ENCODE results near the gene STX1B.

STX1B gene

DNA sequence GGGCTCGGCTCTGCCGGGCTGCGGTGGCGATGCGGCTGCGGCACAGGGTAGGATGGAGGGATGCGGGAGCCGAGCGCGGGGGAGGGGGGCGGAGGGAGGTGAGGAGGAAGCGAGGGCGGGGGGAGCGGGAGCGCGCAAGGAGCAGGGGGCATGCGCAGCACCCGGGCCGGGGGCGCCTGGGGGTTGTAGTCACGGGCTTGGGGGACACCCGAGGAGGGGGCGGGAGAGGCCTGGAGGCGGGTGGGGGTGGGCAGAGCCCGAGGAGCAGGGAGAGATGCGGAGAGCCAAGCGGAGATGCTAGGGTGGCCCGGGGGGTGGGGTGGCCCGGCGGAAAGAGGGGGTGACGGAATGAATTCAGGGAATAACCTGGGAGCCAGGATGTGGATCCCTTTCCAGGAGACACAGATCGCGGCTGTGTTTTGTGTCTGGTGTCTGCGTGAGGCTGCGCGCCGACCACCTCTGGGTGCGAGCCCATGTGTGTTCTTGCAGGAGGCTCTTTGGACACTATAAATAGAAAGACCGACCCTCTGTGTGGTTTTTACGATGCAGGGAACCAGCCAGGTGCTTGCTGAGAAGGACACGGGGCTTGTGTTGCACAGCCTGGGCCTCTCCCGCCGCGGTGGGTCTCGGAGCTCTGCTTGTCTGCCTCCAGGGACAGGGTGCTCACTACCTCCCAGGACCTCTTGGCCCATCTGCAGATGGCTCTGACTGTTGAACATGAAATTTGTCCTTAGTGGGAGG is at the start of gene STX1B:
STX1B (minus strand) TSS at position 54 of the 741 bp plus-strand sequence. CDS start 242 bp downstream, outside the sequence.
- TF ChIP-seq, protein P1, sequence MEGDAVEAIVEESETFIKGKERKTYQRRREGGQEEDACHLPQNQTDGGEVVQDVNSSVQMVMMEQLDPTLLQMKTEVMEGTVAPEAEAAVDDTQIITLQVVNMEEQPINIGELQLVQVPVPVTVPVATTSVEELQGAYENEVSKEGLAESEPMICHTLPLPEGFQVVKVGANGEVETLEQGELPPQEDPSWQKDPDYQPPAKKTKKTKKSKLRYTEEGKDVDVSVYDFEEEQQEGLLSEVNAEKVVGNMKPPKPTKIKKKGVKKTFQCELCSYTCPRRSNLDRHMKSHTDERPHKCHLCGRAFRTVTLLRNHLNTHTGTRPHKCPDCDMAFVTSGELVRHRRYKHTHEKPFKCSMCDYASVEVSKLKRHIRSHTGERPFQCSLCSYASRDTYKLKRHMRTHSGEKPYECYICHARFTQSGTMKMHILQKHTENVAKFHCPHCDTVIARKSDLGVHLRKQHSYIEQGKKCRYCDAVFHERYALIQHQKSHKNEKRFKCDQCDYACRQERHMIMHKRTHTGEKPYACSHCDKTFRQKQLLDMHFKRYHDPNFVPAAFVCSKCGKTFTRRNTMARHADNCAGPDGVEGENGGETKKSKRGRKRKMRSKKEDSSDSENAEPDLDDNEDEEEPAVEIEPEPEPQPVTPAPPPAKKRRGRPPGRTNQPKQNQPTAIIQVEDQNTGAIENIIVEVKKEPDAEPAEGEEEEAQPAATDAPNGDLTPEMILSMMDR (IDR thresholded peaks at IDR 0.05; ENCODE audit: low read depth, low read length): no peak
- H3K4me3 ChIP-seq (replicated peaks in 1 of 2; ENCODE audit: low read depth in 2 of 2, low read length in 2 of 2): peak within 1 kb of the TSS in 1 of 2 donors; percentile 34
- DNase-seq (ENCODE audit: low read depth in 2 of 2): no peak

DNA sequence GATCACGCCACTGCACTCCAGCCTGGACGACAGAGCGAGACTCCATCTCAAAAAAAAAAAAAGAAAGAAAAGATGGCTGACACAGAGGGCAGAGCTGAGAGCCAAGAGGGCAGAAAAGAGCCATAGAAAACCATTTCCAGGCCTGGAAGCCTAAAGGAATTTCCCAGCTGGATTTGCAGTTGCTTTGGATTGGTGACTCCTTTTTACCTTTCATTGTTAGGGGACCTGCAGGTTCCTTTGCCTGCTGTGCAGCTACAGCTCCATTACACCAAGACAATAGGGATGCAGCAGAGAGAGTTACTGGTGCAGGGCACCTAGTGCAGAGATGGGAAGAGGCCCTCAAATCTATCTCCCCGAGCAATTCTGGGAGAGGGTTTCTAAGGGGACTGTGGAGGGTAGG is 45.2 kb upstream of the STX1B start:
- H3K4me3 ChIP-seq (replicated peaks in 1 of 2; ENCODE audit: low read depth in 2 of 2, low read length in 2 of 2): no peak overlapping the region
- DNase-seq (ENCODE audit: low read depth in 2 of 2): no peak
- TF ChIP-seq, protein P1 (IDR thresholded peaks at IDR 0.05; ENCODE audit: low read depth, low read length): no peak

DNA sequence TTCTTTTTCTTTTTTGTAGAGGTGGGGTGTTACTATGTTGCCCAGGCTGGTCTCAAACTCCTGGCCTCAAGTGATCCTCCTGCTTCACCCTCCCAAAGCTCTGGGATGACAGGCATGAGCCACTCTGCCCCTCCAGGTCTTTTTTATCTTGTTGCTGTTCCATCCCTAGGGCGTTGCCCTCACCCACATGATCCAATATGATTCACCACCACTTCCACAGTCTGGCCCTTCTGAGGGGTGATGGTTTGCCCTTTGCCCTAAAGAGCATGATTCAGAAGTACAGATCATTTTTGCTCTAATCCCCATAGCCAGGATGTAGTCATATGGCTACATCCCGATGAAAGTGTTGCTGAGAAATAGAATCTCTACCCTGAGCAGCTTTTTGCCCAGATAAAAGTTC is 41.7 kb upstream of the STX1B start:
- H3K4me3 ChIP-seq (replicated peaks in 1 of 2; ENCODE audit: low read depth in 2 of 2, low read length in 2 of 2): no peak overlapping the region
- TF ChIP-seq, protein P1 (IDR thresholded peaks at IDR 0.05; ENCODE audit: low read depth, low read length): no peak
- DNase-seq (ENCODE audit: low read depth in 2 of 2): peak; percentile 81 to 96

DNA sequence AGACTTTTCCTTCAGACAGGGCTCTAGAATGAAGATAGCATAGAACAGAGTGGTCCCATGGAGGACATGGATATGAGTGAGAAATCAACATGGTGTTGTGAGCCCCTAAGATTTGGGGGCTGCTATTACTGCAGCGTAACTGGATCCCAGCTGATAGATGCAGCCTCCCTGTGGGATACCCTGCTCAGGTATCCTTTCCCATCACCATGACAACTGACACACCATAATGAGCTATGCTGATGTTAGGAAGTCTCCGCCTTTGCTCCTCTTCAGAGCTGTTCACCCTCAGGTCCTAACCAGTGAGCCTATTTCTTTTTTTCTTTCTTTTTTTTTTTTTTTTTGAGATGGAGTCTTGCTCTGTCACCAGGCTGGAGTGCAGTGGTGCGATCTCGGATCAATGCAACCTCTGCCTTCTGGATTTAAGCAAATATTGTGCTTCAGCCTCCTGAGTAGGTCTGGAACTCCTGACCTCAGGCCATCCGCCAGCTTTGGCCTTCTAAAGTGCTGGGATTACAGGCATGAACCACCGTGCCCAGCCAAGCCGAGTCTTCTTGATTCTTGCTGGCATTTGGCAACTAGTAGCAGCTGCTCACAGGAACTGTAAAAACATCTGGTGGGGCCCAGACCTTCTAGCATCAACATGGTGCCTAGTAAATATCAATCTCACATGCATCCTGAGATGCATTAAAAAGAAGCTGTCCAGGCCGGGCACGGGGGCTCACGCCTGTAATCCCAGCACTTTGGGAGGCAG is 40.0 kb upstream of the STX1B start:
- TF ChIP-seq, protein P1 (IDR thresholded peaks at IDR 0.05; ENCODE audit: low read depth, low read length): no peak
- H3K4me3 ChIP-seq (replicated peaks in 1 of 2; ENCODE audit: low read depth in 2 of 2, low read length in 2 of 2): no peak overlapping the region
- DNase-seq (ENCODE audit: low read depth in 2 of 2): no peak

DNA sequence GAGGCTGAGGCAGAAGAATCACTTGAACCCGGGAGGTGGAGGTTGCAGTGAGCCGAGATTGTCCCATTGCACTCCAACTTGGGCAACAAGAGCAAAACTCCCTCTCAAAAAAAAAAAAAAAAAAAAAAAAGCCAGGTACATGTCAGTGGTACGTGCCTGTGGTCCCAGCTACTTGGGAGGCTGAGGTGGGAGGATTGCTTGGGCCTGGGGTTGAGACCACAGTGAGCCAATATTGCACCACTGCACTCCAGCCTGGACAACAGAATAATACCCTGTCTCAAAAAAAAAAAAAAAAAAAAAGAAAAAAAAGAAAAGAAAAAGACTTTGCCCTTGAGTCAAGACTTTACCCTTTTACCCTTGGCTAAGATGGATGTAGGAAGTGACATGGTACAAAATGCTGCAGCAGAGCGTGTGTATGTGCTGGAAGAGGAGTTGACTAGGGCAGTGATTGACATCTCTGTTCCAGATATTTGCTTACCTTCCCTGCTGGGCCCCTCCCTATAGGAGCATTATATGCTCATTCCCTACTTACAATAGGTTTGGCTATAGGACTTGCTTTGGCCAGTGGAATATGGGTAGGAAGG is 33.6 kb upstream of the STX1B start:
- DNase-seq (ENCODE audit: low read depth in 2 of 2): no peak
- TF ChIP-seq, protein P1 (IDR thresholded peaks at IDR 0.05; ENCODE audit: low read depth, low read length): no peak

DNA sequence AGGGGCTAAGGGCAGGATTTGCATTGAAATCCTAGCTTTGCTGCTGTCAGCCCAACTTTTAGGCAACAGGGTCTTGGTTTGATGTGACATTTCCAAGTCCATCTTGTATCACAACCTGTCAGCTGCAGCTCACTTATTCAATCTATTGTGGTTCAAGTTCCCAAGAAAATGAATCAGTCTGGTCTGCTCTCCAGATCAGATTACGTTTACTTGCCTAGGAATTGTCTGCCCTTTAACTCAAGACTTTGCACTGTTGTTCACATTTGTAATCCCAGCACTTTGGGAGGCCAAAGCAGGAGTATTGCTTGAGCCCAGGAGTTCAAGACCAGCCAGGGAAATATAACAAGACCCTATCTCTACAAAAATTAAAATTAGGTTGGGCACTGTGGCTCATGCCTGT is 32.9 kb upstream of the STX1B start:
- no peak for DNase-seq (ENCODE audit: low read depth in 2 of 2)
- H3K4me3 ChIP-seq (replicated peaks in 1 of 2; ENCODE audit: low read depth in 2 of 2, low read length in 2 of 2): no peak overlapping the region
- TF ChIP-seq, protein P1 (IDR thresholded peaks at IDR 0.05; ENCODE audit: low read depth, low read length): no peak

More for the DNA sequence above, 33.6 kb upstream of the STX1B start:
- H3K4me3 ChIP-seq (replicated peaks in 1 of 2; ENCODE audit: low read depth in 2 of 2, low read length in 2 of 2): no peak overlapping the region

Measured in cardiac fibroblast (primary cell).